Pancreas (tissue), 10 donors: ENCODE results near the gene VPS13D. TPM values are rescaled to one million over a fixed set of nuclear protein-coding genes. Genes with fewer than 3 reads are reported as not detected.
"Not testable (repeated sequence)": the region's sequence is repeated elsewhere in the genome, so short reads cannot be mapped to it uniquely, and the experiment has no call there.

Source experiments
- ATAC-seq, 4 donors: fragments of 200-7000 bp; cut with Tn5 transposase; one replicate each; pipeline versions ENCODE4 v1.8.0 to v1.9.1; 2020; ENCODE audit warnings: mild to moderate bottlenecking in 4 of 4, moderate library complexity in 4 of 4
- DNase-seq, 6 donors: peaks; one replicate each; pipeline ENCODE4 v3.0.0-alpha.2; 2020
- FAIRE-seq: peaks from 2 replicates; lab custom pipeline; 2012; peaks lifted over from hg19 to GRCh38; lab: Jason Lieb, UNC
- H3K27ac ChIP-seq, 4 donors: fragments of 200-600 bp; sonication (generic); 1 replicate in 3 of 4; 2 replicates in 1 of 4; pipeline versions ENCODE4 v1.5.0 to v1.8.0; 2020
- H3K27me3 ChIP-seq, 4 donors: fragments of 200-600 bp; one replicate each; pipeline ENCODE4 v1.8.0; 2021
- H3K36me3 ChIP-seq, 3 donors: fragments of 200-600 bp; sonication (generic) in 1 of 3; one replicate each; pipeline versions ENCODE4 v1.5.0 to v1.8.0; 2020 to 2021
- H3K4me1 ChIP-seq, 3 donors: fragments of 200-600 bp; one replicate each; pipeline ENCODE4 v1.8.0; 2021
- H3K4me3 ChIP-seq, 4 donors: fragments of 200-600 bp; sonication (generic) in 2 of 4; one replicate each; pipeline versions ENCODE4 v1.5.0 to v1.8.0; 2020 to 2021
- H3K9me3 ChIP-seq, 4 donors: fragments of 200-600 bp; one replicate each; pipeline ENCODE4 v1.8.0; 2021
- WGBS, 2 donors: extraction: QIAGEN DNeasy Blood & Tissue Kit; methylation state at CpG; one replicate each; pipeline ENCODE4 v1.1.7; 2013; 5-methylcytosine and 5-hydroxymethylcytosine counted together
- intact Hi-C, 3 donors: fragments of 100-400 bp; cut with DNase I; formaldehyde crosslinking; loops; one replicate each; pipeline versions ENCODE4 v1.11.1 to v1.14.2; 2022
- polyA plus RNA-seq, 2 donors: library from polyadenylated mRNA; stranded (reverse); fragments of 200-250 nt; gene quantifications; one replicate each; pipeline ENCODE4 v1.2.3, GENCODE V29; 2013
- total RNA-seq, 6 donors: library from RNA; stranded (reverse); fragmentation: NEBNext Ultra II Directional in 4 of 6; extraction: Animal tissue kit (Norgen Biotek cat#: 25700) in 4 of 6; gene quantifications; one replicate each; pipeline versions ENCODE4 v1.2.1 to v1.2.4, GENCODE V29; 2021 to 2023
- TF ChIP-seq, protein P1 (sequence below), 4 donors: fragments of 200-600 bp; sonication (generic) in 3 of 4; IDR thresholded peaks; one replicate each; pipeline versions ENCODE4 v1.5.0 to v1.8.0; 2021; ENCODE audit warnings: antibody characterized with exemption in 4 of 4
- donor health status: healthy with polysubstance abuse.
- donor health status: DM: no; HTN: no; CAD: no; lungs with moderate emphysema.
- donor health status: DM: no; HTN: no; CAD: no.
- donor health status: control.
- donor health status: control.
- donor health status: Bipolar disorder and iron deficiency.
- donor health status: DM: yes; HTN: yes; CAD: no.
- donor health status: DM: no; HTN: no; CAD: no.
- donor health status: DM: no; HTN: no; CAD: no.
- donor health status: DM: yes; HTN: yes; CAD: no.

The VPS13D gene
- total and polyA plus RNA-seq, 8 donors, result 13.7 to 39.0 (median 24.8) TPM

DNA sequence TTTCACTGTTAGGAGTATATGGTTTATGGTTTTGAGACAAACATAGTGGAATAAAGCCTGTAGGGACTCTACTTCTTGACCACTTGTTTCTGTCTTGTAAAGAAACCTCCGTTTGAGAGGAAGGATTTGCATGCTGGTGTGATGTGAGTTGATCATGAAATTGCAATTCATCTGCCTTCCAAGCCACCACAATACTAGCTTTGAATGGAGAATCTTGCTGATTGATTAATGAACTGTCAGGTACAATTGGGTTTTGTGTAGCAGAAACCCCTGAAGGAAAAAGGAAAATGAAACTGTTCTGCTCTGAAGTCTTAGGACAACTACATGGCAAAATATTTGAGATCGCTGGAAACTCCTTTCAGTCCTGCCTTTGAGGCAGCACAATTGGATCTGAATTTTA, 90.7 kb downstream of the VPS13D start:
- intact Hi-C loops, result no loop called here
- TF ChIP-seq, protein P1, sequence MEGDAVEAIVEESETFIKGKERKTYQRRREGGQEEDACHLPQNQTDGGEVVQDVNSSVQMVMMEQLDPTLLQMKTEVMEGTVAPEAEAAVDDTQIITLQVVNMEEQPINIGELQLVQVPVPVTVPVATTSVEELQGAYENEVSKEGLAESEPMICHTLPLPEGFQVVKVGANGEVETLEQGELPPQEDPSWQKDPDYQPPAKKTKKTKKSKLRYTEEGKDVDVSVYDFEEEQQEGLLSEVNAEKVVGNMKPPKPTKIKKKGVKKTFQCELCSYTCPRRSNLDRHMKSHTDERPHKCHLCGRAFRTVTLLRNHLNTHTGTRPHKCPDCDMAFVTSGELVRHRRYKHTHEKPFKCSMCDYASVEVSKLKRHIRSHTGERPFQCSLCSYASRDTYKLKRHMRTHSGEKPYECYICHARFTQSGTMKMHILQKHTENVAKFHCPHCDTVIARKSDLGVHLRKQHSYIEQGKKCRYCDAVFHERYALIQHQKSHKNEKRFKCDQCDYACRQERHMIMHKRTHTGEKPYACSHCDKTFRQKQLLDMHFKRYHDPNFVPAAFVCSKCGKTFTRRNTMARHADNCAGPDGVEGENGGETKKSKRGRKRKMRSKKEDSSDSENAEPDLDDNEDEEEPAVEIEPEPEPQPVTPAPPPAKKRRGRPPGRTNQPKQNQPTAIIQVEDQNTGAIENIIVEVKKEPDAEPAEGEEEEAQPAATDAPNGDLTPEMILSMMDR (IDR thresholded peaks at IDR 0.05), result no peak
- Histone ChIP-seq H3K9me3 (no peaks in the 10 kb centered on the region), H3K4me1 (no peaks in the 10 kb centered on the region), H3K36me3 (peaks cover 0 to 24% (median 9%) of the 10 kb centered on the region in 3 donors), H3K4me3 (no peak overlapping the region), H3K27ac (no peak overlapping the region), H3K27me3 (no peaks in the 10 kb centered on the region)
- DNase-seq, result no peak
- ATAC-seq, result no peak
- no peak for FAIRE-seq
- WGBS, 2 donors, result 72 to 78% methylated on average over 2 of the region's 2 CpGs

DNA sequence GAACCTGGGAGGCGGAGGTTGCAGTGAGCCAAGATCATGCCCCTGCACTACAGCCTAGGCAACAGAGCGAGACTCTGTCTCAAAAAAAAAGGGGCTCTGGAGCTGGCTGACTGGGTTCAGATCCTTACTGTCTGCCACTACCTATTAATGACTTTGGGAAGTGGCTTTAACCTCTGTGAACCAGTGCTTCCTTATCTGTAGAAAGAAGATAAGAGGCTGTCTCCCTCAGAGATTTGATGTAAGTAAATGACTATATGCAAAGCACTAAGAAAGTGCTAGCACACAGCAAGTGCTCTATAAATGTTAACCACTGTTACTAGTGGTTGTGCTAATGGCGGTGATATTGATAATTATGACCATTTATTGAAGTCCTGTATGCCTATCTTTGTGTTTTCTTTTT, 94.6 kb downstream of the VPS13D start:
- no peak for FAIRE-seq
- intact Hi-C loops, result no loop called here
- TF ChIP-seq, protein P1 (IDR thresholded peaks at IDR 0.05), result no peak
- Histone ChIP-seq H3K27me3 (no peaks in the 10 kb centered on the region), H3K9me3 (no peaks in the 10 kb centered on the region), H3K36me3 (peaks cover 0 to 22% (median 6%) of the 10 kb centered on the region in 3 donors), H3K27ac (no peak overlapping the region), H3K4me3 (no peak overlapping the region), H3K4me1 (peaks cover 0 to 19% (median 7%) of the 10 kb centered on the region in 3 donors)
- no peak for ATAC-seq
- WGBS, 2 donors, result 98 to 99% methylated on average over 3 of the region's 3 CpGs
- DNase-seq, result no peak

DNA sequence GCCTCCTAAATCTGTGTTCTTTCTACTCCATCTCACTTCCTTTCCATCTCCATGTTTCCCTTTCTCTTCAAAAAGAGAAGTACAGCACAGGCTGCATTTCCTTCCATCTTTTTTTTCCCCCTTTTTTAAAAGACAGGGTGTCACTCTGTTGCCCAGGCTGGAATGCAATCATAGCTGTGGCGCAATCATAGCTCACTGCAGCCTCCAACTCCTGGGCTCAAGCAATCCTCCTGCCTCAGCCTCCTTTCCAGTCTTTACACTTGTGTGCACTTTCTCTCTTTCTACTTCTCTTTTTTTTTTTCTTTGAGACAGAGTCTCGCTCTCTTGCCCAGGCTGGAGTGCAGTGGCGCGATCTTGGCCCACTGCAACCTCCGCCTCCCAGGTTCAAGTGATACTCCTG, 95.1 kb downstream of the VPS13D start:
- FAIRE-seq, intact Hi-C loops, H3K9me3 ChIP-seq, ATAC-seq, H3K27ac ChIP-seq, H3K4me3 ChIP-seq, H3K27me3 ChIP-seq, DNase-seq: not testable (repeated sequence)
- WGBS, 2 donors, result 97 to 98% methylated on average over 5 of the region's 5 CpGs
- H3K4me1 ChIP-seq, result peaks cover 0 to 19% (median 7%) of the 10 kb centered on the region in 3 donors
- peaks cover 0 to 20% (median 6%) of the 10 kb centered on the region in 3 donors for H3K36me3 ChIP-seq

DNA sequence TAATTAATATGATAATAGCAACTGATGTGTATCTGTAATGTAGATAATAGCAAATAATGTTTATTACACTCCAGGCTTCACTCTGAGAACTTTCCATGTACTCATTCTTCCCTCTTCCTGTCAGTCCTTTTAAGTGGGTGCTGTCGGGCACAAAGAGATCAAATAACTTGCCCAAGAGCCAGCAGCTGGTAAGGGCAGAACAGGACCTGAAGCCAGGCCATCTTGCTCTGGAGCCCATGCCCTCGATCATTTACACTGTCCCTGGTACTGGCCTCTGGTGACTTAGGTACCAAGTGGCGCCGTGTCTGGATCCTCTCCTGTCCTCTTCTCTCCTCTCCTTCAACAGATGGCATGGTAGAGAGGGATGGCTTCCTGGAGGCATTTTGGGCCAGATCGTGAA, 97.2 kb downstream of the VPS13D start:
- TF ChIP-seq, protein P1 (IDR thresholded peaks at IDR 0.05), result no peak
- no peak for FAIRE-seq
- Histone ChIP-seq H3K4me3 (no peak overlapping the region), H3K4me1 (peaks cover 0 to 19% (median 17%) of the 10 kb centered on the region in 3 donors), H3K36me3 (peaks cover 0 to 17% (median 6%) of the 10 kb centered on the region in 3 donors), H3K27me3 (no peaks in the 10 kb centered on the region), H3K9me3 (no peaks in the 10 kb centered on the region), H3K27ac (no peak overlapping the region)
- peak in 3 of 4 donors; percentile 27 to 37 (median 32) for ATAC-seq
- WGBS, 2 donors, result 80 to 92% methylated on average over 5 of the region's 5 CpGs
- no peak for DNase-seq
- intact Hi-C loops, result no loop called here

DNA sequence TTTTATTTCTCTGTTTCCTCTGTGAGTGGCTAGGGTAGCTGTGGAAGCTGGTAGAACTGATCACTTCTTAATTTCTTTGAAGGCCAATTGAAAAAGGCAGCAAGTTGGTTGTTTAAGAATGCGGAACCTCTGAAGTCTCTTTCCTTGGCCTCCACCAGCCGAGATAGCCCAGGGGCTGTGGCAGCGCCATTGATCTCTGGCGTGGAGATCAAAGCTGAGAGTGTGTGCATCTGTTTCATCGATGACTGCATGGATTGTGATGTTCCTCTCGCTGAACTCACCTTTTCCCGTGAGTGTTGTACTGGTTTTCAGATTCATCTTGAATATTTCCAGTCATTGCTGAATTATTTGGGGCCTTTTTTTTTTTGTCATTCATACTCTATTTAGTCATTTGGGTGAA, 97.7 kb downstream of the VPS13D start:
- ATAC-seq, result peak; percentile 55 to 93 (median 79)
- peak in 4 of 6 donors; percentile 27 to 58 (median 42) for DNase-seq
- intact Hi-C loops, result no loop called here
- peak overlapping the region in 3 of 4 donors; percentile 28 to 46 (median 44) for H3K27ac ChIP-seq
- peaks cover 0 to 24% (median 23%) of the 10 kb centered on the region in 3 donors for H3K4me1 ChIP-seq
- peaks cover 0 to 17% (median 6%) of the 10 kb centered on the region in 3 donors for H3K36me3 ChIP-seq
- WGBS, 2 donors, result 51 to 74% methylated on average over 7 of the region's 7 CpGs
- FAIRE-seq, result no peak
- H3K4me3 ChIP-seq, result no peak overlapping the region
- H3K27me3 ChIP-seq, result no peaks in the 10 kb centered on the region
- no peaks in the 10 kb centered on the region for H3K9me3 ChIP-seq
- TF ChIP-seq, protein P1 (IDR thresholded peaks at IDR 0.05), result no peak
